Keratinocyte (primary cell): ENCODE measurements around the gene PATZ1.

Experiments used
- EZH2 ChIP-seq: IDR thresholded peaks from one replicate; pipeline ENCODE4 v1.6.1; 2012; ENCODE audit warnings: inconsistent platforms, mild to moderate bottlenecking, low read length, moderate library complexity
- TF ChIP-seq, protein P1 (sequence below), 3 experiments: IDR thresholded peaks in 1 of 3; conservative IDR thresholded peaks in 1 of 3; optimal IDR thresholded peaks in 1 of 3; 2 replicates in 2 of 3; 3 replicates in 1 of 3; pipeline versions ENCODE3 to v1.5.1; 2011; ENCODE audit warnings: low read length in 3 of 3, mild to moderate bottlenecking in 3 of 3, moderate library complexity in 2 of 3, control low read depth in 1 of 3, inconsistent platforms in 1 of 3; ENCODE audit not compliant: insufficient read depth in 2 of 3; ENCODE audit errors: extremely low read depth in 1 of 3

- no peak for TF ChIP-seq EZH2
- TF ChIP-seq, protein P1, sequence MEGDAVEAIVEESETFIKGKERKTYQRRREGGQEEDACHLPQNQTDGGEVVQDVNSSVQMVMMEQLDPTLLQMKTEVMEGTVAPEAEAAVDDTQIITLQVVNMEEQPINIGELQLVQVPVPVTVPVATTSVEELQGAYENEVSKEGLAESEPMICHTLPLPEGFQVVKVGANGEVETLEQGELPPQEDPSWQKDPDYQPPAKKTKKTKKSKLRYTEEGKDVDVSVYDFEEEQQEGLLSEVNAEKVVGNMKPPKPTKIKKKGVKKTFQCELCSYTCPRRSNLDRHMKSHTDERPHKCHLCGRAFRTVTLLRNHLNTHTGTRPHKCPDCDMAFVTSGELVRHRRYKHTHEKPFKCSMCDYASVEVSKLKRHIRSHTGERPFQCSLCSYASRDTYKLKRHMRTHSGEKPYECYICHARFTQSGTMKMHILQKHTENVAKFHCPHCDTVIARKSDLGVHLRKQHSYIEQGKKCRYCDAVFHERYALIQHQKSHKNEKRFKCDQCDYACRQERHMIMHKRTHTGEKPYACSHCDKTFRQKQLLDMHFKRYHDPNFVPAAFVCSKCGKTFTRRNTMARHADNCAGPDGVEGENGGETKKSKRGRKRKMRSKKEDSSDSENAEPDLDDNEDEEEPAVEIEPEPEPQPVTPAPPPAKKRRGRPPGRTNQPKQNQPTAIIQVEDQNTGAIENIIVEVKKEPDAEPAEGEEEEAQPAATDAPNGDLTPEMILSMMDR (optimal IDR thresholded peaks at IDR 0.05 in 1 of 3, IDR thresholded peaks at IDR 0.05 in 1 of 3, conservative IDR thresholded peaks at IDR 0.05 in 1 of 3; ENCODE audit: extremely low read depth in 1 of 3, insufficient read depth in 2 of 3, low read length in 3 of 3) = no peak
Measured at GRCh38 chr22:31349960-31350359, 3.8 kb upstream of the PATZ1 start.
